Stimulated activated CD4-positive, alpha-beta T cell treated with anti-CD3 and anti-CD28 coated beads, Interleukin-1b, Interleukin-23, amount 100 ng/mL, for 24 hours (primary cell): ENCODE results near the gene INSYN2B.
"Not testable (repeated sequence)": the region's sequence is repeated elsewhere in the genome, so short reads cannot be mapped to it uniquely, and the experiment has no call there.

Source experiments
- DNase-seq, 4 experiments: peaks; one replicate each; pipeline ENCODE4 v3.0.0-alpha.2; 2020; ENCODE audit warnings: low read depth in 4 of 4, low spot score in 1 of 4

The INSYN2B gene

GRCh38 chr5:169973056-169973455 is 7.2 kb downstream of the INSYN2B start:
- DNase-seq, result no peak

GRCh38 chr5:169971780-169972179 is 8.5 kb downstream of the INSYN2B start:
- no peak for DNase-seq

GRCh38 chr5:169970911-169971765 is 9.2 kb downstream of the INSYN2B start:
- no peak for DNase-seq

GRCh38 chr5:169970339-169970738 is 10.0 kb downstream of the INSYN2B start:
- no peak for DNase-seq

- DNase-seq, result no peak
Observed at GRCh38 chr5:169964246-169964645, 16.0 kb downstream of the INSYN2B start.

GRCh38 chr5:169960659-169961058 is 19.6 kb downstream of the INSYN2B start:
- no peak for DNase-seq

GRCh38 chr5:169958278-169958677 is 22.0 kb downstream of the INSYN2B start:
- no peak for DNase-seq

GRCh38 chr5:169956756-169957155 is 23.5 kb downstream of the INSYN2B start:
- no peak for DNase-seq

- no peak for DNase-seq
Observed at GRCh38 chr5:169956126-169956525, 24.2 kb downstream of the INSYN2B start.

- no peak for DNase-seq
Observed at GRCh38 chr5:169954786-169955185, 25.5 kb downstream of the INSYN2B start.

- not testable (repeated sequence) for DNase-seq
Observed at GRCh38 chr5:169953196-169953595, 27.1 kb downstream of the INSYN2B start.

- DNase-seq, result no peak
Observed at GRCh38 chr5:169950333-169950732, 30.0 kb downstream of the INSYN2B start.

GRCh38 chr5:169946743-169947295 is 33.5 kb downstream of the INSYN2B start:
- no peak for DNase-seq

- no peak for DNase-seq
Observed at GRCh38 chr5:169945831-169946261, 34.4 kb downstream of the INSYN2B start.

GRCh38 chr5:169944922-169945680 is 35.2 kb downstream of the INSYN2B start:
- no peak for DNase-seq

- DNase-seq, result no peak
Observed at GRCh38 chr5:169944115-169944514, 36.2 kb downstream of the INSYN2B start.

- DNase-seq, result no peak
Observed at GRCh38 chr5:169943026-169943425, 37.3 kb downstream of the INSYN2B start.

- no peak for DNase-seq
Observed at GRCh38 chr5:169942181-169942580, 38.1 kb downstream of the INSYN2B start.

GRCh38 chr5:169941542-169941941 is 38.8 kb downstream of the INSYN2B start:
- DNase-seq, result no peak

- no peak for DNase-seq
Observed at GRCh38 chr5:169939731-169940130, 40.6 kb downstream of the INSYN2B start.

GRCh38 chr5:169938439-169938838 is 41.9 kb downstream of the INSYN2B start:
- DNase-seq, result no peak

GRCh38 chr5:169935762-169936161 is 44.5 kb downstream of the INSYN2B start:
- no peak for DNase-seq
